Upper lobe of left lung (tissue), 4 donors: ENCODE data around the gene UGT2B17.
"Not testable (repeated sequence)": the region's sequence is repeated elsewhere in the genome, so short reads cannot be mapped to it uniquely, and the experiment has no call there.

Source experiments
- CTCF ChIP-seq, 6 experiments: fragments of 450-650 bp in 4 of 6; fragments of 200-600 bp in 2 of 6; sonication (generic) in 2 of 6; IDR thresholded peaks; one replicate each; pipeline ENCODE4 v1.5.1; 2016 to 2019; ENCODE audit warnings: antibody characterized with exemption in 6 of 6
- EP300 ChIP-seq, 4 donors: sonication (generic); formaldehyde crosslinking; IDR thresholded peaks; one replicate each; pipeline ENCODE4 v1.5.1; 2017; ENCODE audit warnings: antibody characterized with exemption in 4 of 4, control low read depth in 2 of 4
- POLR2A ChIP-seq, 4 donors: fragments of 450-650 bp; IDR thresholded peaks; one replicate each; pipeline ENCODE4 v1.5.1; 2016 to 2017; ENCODE audit warnings: antibody characterized with exemption in 4 of 4, mild to moderate bottlenecking in 2 of 4

- not testable (repeated sequence) for TF ChIP-seq POLR2A, CTCF, EP300 (IDR thresholded peaks at IDR 0.05)
These were observed 7.1 kb downstream of the UGT2B17 start for GRCh38 chr4:68569036-68569435.
